ENCODE measurements around the gene PEA15.

Gene PEA15

GRCh38 chr1:160209321-160210046 lies 4.3 kb downstream of the PEA15 start:
- no peak for DNase-seq

- no peak for DNase-seq
Observed at GRCh38 chr1:160210561-160210960, 5.4 kb downstream of the PEA15 start.

GRCh38 chr1:160211046-160211790 lies 6.0 kb downstream of the PEA15 start:
- no peak for DNase-seq

DNA sequence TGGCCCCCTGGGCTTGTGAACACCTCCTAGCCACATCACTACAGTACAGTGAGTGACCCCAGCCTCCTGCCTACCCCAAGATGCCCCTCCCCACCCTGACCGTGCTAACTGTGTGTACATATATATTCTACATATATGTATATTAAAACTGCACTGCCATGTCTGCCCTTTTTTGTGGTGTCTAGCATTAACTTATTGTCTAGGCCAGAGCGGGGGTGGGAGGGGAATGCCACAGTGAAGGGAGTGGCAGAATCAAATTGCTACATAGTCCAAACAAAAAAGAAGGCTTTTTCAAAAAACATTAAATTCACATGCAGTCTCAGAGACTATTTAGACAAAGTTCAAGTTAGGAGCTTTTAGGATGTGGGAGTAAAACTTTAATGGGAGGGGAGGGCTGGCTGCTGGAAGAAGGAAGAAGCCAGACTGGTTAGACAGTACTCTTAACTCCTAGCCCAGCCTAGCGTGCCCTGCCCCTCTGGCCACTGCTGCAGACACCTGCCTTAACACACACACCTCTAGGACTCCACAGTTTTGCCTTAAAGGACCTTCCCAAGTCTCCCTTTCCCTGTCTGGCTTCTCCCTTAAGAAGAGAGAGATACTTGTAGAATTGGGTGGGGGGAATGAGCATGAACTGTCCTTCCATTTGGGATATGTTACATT lies 9.4 kb downstream of the PEA15 start:
- DNase-seq, result no peak

GRCh38 chr1:160216301-160216700 lies 11.1 kb downstream of the PEA15 start:
- no peak for DNase-seq

DNA sequence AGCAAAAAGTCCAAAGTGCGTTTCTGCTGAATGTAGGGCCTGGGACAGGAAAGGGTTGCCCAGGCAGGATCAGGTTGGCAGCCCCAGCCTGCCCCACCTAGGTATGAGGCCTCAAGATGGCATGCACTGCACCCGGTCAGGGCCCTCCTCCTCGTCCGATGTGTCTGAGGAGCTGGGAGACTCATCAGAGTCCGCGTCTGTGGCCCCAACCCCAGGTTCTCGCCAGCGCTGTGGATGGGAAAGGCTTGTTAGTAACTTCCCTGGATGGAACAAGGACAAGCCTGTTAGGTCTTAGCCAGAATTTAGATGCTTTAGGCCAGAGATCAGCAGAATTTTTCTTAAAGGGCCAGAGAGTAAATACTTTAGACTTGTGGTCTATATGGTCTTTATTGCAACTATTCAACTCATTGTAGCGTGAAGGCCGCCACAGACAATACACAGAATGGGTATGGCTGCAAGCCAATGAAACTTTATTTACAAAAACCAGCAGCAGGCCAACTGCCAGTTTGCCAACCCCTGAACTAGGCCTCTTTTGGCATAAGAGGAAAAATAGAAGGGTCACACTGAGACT lies 12.4 kb downstream of the PEA15 start:
- DNase-seq, result peak; percentile 38

DNA sequence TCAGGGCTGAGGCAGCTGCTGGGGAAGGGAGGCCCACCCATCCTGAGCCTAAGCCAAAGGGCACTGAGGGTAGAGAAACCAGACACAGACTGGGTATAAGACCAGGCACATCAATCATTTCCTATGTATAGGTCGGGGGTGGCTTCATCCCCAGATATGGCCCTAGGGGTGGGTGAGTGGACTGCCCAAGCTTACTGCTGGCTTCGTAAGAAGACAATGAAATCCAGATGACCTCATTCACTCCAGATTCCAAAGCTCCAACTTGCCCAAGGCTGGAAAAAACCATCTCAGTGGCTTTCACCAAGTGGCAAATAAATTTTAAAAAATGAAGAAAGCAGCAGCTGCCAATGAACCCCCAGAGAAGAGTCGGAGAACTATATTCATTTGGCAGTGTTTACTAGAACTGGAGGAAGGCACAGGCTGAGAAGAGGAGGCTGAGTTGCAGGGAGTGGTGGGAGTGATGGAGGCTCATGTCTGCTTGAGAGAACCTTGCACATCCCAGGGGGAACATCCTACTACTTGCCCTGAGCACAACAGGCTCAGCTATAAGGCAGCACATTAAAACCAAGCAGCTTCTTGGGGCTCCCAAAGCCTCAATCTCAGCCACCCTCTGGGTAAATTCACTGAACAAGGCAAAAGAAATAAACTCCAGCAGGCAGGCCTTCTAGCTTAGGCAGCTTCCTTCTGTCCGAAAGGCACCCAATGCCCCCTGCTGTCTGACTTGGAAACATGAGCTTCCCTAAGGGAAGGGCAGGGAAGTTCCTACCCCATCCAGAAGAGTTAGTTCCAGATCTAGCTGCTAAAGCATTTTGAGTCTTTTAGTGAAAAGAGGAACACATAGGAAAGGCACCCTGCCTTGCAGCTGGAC lies 14.1 kb downstream of the PEA15 start:
- DNase-seq, result no peak

GRCh38 chr1:160220301-160220700 lies 15.1 kb downstream of the PEA15 start:
- DNase-seq, result no peak

GRCh38 chr1:160221089-160221488 lies 15.9 kb downstream of the PEA15 start:
- DNase-seq, result no peak

- no peak for DNase-seq
Observed at GRCh38 chr1:160222546-160222945, 17.4 kb downstream of the PEA15 start.

DNA sequence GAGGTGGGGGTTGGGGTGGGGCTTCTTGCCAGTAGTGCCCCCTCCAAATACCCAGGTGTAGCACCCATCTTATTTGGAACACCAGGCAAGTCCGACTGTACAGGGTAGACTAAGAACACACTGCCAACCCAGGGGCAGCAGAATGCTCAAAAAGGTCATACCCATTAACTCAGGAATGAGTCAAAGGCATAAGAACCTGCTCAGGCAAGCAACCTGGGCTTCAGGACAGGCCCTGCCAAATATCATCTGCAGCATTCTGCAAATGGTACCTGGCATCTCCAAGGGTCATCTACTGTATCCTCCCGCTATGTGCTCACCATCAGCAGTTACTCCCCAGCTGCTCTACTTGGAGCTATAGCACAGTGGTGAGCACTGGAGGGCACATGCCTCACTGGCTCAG lies 19.4 kb downstream of the PEA15 start:
- no peak for DNase-seq

- DNase-seq, result no peak
Observed at GRCh38 chr1:160225345-160225744, 20.2 kb downstream of the PEA15 start.

DNA sequence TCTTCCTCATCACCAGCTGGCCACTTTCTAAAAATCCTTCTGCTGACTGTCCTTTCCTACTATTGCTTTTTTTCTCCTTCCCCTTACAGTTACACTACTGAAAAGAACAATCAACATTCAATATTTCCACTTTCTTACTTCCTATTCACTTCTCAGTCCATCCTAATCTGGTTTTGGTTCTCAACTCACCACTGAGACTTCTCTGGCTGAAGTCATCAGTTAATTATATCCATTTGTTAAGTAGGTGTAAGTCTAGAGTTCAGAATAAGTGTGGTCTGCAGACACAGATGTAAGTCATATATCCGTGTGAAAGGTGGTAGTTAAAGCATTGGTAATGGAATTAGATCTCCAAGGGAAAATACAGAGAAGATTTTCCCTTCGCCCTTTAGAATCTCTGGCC lies 21.4 kb downstream of the PEA15 start:
- no peak for DNase-seq

DNA sequence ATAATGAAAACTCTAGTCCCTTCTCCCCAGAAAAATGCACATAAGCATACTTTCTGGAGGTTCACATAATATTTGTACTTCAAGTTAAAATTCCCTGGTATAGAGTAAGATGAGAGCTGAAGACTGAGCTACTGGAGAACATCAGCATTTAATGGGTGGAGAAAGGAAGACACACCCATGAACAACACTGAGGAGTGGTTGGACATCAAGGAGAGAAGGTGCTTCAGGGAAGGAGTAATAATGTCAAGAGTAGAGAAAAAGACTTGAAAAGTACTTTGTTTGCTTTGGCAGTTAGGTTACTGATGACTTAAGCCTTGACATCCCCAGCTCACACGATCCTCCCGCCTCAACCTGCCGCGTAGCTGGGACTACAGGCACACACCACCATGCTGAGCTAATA lies 21.9 kb downstream of the PEA15 start:
- DNase-seq, result no peak

GRCh38 chr1:160227561-160227960 lies 22.4 kb downstream of the PEA15 start:
- DNase-seq, result no peak

- DNase-seq, result no peak
Observed at GRCh38 chr1:160228431-160228830, 23.2 kb downstream of the PEA15 start.

DNA sequence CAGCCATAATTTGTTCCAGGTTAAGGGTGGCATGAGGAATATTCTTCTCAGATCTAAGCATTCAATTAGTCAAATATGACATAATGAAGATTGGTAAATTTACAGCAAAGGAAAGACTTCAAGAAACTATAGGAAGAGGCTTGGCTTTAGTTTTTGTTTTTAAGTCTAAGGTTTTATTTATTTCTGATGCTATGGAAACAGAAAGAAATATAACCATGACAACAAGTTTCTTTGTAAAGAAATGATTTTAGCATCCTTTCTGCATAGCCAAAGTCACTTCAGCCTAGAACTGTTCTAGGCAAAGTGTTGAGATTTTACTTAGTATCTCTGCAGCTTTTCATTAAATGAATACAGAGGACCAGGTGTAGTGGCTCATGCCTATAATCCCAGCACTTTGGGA lies 27.7 kb downstream of the PEA15 start:
- DNase-seq, result no peak

- DNase-seq, result no peak
Observed at GRCh38 chr1:160236806-160237205, 31.6 kb downstream of the PEA15 start.

- DNase-seq, result no peak
Observed at GRCh38 chr1:160237558-160237957, 32.4 kb downstream of the PEA15 start.

DNA sequence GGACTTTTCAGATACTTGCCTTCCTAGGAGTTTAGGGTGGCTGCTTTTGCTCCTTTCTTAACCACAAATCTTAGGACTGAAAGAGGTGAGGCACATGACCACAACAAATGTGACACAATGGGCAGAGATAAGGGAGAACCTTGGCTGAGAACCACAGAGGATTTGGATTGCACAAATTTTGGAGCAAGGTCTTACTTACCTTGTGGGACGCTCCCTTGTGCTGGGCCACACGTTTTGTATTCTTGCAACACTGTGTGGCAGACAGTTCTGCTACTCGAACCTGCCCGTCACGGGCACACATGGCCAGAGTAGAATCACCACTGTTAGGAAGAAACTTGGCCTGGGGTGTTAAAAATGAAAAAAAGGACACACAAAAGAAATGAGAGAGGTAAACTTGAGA lies 33.2 kb downstream of the PEA15 start:
- no peak for DNase-seq

- DNase-seq, result no peak
Observed at GRCh38 chr1:160239582-160240299, 34.6 kb downstream of the PEA15 start.

- DNase-seq, result no peak
Observed at GRCh38 chr1:160243767-160244166, 38.6 kb downstream of the PEA15 start.

Data from NCI-H774 (cell line).